Suprapubic skin (tissue), 4 donors: ENCODE data around the gene NUCB2. TPM values are rescaled to one million over a fixed set of nuclear protein-coding genes. Genes with fewer than 3 reads are reported as not detected.

Experiments
- DNase-seq, 2 donors: peaks; one replicate each; pipeline ENCODE4 v3.0.0-alpha.2; 2019; ENCODE audit warnings: low spot score in 2 of 2
- H3K27ac ChIP-seq: fragments of 200-600 bp; sonication (generic); one replicate; pipeline ENCODE4 v1.5.1; 2019
- H3K27me3 ChIP-seq: fragments of 200-600 bp; sonication (generic); one replicate; pipeline ENCODE4 v1.5.1; 2019
- H3K36me3 ChIP-seq: fragments of 200-600 bp; sonication (generic); one replicate; pipeline ENCODE4 v1.5.1; 2019
- H3K4me1 ChIP-seq: fragments of 200-600 bp; sonication (generic); one replicate; pipeline ENCODE4 v1.5.1; 2019
- H3K4me3 ChIP-seq: fragments of 200-600 bp; sonication (generic); one replicate; pipeline ENCODE4 v1.5.1; 2019; ENCODE audit warnings: mild to moderate bottlenecking
- H3K9me3 ChIP-seq: fragments of 200-600 bp; sonication (generic); one replicate; pipeline ENCODE4 v1.5.1; 2019
- CTCF ChIP-seq, 2 donors: fragments of 200-600 bp in 1 of 2; fragments of 450-650 bp in 1 of 2; sonication (generic) in 1 of 2; IDR thresholded peaks; one replicate each; pipeline ENCODE4 v1.5.1; 2016 to 2019; ENCODE audit warnings: antibody characterized with exemption in 2 of 2, mild to moderate bottlenecking in 1 of 2, moderate library complexity in 1 of 2
- EP300 ChIP-seq: sonication (generic); formaldehyde crosslinking; IDR thresholded peaks from one replicate; pipeline ENCODE4 v1.6.1; 2017; ENCODE audit warnings: antibody characterized with exemption
- POLR2A ChIP-seq, 2 donors: fragments of 450-650 bp; IDR thresholded peaks; one replicate each; pipeline ENCODE4 v1.6.1; 2017; ENCODE audit warnings: antibody characterized with exemption in 2 of 2, mild to moderate bottlenecking in 2 of 2, moderate library complexity in 2 of 2
- POLR2AphosphoS5 ChIP-seq, 3 donors: sonication (generic); formaldehyde crosslinking; IDR thresholded peaks; one replicate each; pipeline ENCODE4 v1.6.1; 2017; ENCODE audit warnings: antibody characterized with exemption in 3 of 3
- WGBS: methylation state at CpG from one replicate; pipeline ENCODE4 v1.1.5; 2018; 5-methylcytosine and 5-hydroxymethylcytosine counted together
- total RNA-seq, 4 donors: library from RNA; depleted of rRNA; stranded (reverse); fragments of >200 nt; gene quantifications; one replicate each; pipeline ENCODE4 v1.1.0, GENCODE V29; 2016

NUCB2 gene
- total RNA-seq, 4 donors from 2014 or later: 12.7 to 35.1 (median 31.1) TPM

- H3K36me3 ChIP-seq: peaks cover 30% of the 10 kb centered on the region
- DNase-seq: no peak
- WGBS: 100% methylated on average over 5 of the region's 5 CpGs
These were observed 52.4 kb downstream of the NUCB2 start for GRCh38 chr11:17328871-17329494.

GRCh38 chr11:17331669-17332068, 55.1 kb downstream of the NUCB2 start:
- WGBS: 59% methylated on average over 2 of the region's 2 CpGs
- no peak for TF ChIP-seq CTCF (IDR thresholded peaks at IDR 0.05)
- no peak for TF ChIP-seq POLR2A (IDR thresholded peaks at IDR 0.05)
- no peak for TF ChIP-seq POLR2AphosphoS5 (IDR thresholded peaks at IDR 0.05)
- TF ChIP-seq EP300: no peak
- Histone ChIP-seq H3K4me1 (no peaks in the 10 kb centered on the region), H3K27me3 (no peaks in the 10 kb centered on the region), H3K4me3 (no peak overlapping the region), H3K36me3 (peaks cover 29% of the 10 kb centered on the region), H3K27ac (no peak overlapping the region), H3K9me3 (no peaks in the 10 kb centered on the region)
- no peak for DNase-seq

More at GRCh38 chr11:17328871-17329494, 52.4 kb downstream of the NUCB2 start:
- no peak for TF ChIP-seq EP300
- TF ChIP-seq CTCF (IDR thresholded peaks at IDR 0.05): no peak
- TF ChIP-seq POLR2AphosphoS5 (IDR thresholded peaks at IDR 0.05): no peak
- no peak for TF ChIP-seq POLR2A (IDR thresholded peaks at IDR 0.05)
- H3K4me1 ChIP-seq: no peaks in the 10 kb centered on the region
- no peaks in the 10 kb centered on the region for H3K9me3 ChIP-seq
- no peaks in the 10 kb centered on the region for H3K27me3 ChIP-seq
- no peak overlapping the region for H3K4me3 ChIP-seq
- no peak overlapping the region for H3K27ac ChIP-seq

- H3K36me3 ChIP-seq: peaks cover 22% of the 10 kb centered on the region
- TF ChIP-seq POLR2A (IDR thresholded peaks at IDR 0.05) (no peak), POLR2AphosphoS5 (IDR thresholded peaks at IDR 0.05) (no peak), EP300 (no peak), CTCF (IDR thresholded peaks at IDR 0.05) (no peak)
- H3K27me3 ChIP-seq: no peaks in the 10 kb centered on the region
- no peak for DNase-seq
- no peak overlapping the region for H3K4me3 ChIP-seq
- H3K9me3 ChIP-seq: no peaks in the 10 kb centered on the region
- no peaks in the 10 kb centered on the region for H3K4me1 ChIP-seq
- 88% methylated on average over 4 of the region's 4 CpGs for WGBS
- H3K27ac ChIP-seq: no peak overlapping the region
These were observed 57.5 kb downstream of the NUCB2 start for GRCh38 chr11:17333799-17334586.

- Histone ChIP-seq H3K4me1 (no peaks in the 10 kb centered on the region), H3K4me3 (no peak overlapping the region), H3K9me3 (no peaks in the 10 kb centered on the region), H3K36me3 (no peaks in the 10 kb centered on the region), H3K27ac (no peak overlapping the region), H3K27me3 (no peaks in the 10 kb centered on the region)
- no peak for TF ChIP-seq POLR2AphosphoS5 (IDR thresholded peaks at IDR 0.05)
- no peak for TF ChIP-seq POLR2A (IDR thresholded peaks at IDR 0.05)
- TF ChIP-seq EP300: no peak
- TF ChIP-seq CTCF (IDR thresholded peaks at IDR 0.05): no peak
- 100% methylated on average over 2 of the region's 2 CpGs for WGBS
- no peak for DNase-seq
These were observed 66.7 kb downstream of the NUCB2 start for GRCh38 chr11:17343257-17343656.

- TF ChIP-seq POLR2AphosphoS5 (IDR thresholded peaks at IDR 0.05): no peak
- TF ChIP-seq EP300: no peak
- TF ChIP-seq POLR2A (IDR thresholded peaks at IDR 0.05): no peak
- no peak for TF ChIP-seq CTCF (IDR thresholded peaks at IDR 0.05)
- Histone ChIP-seq H3K4me3 (no peak overlapping the region), H3K27me3 (no peaks in the 10 kb centered on the region), H3K9me3 (no peaks in the 10 kb centered on the region), H3K27ac (no peak overlapping the region), H3K4me1 (no peaks in the 10 kb centered on the region), H3K36me3 (no peaks in the 10 kb centered on the region)
- DNase-seq: no peak
- 83% methylated on average over 1 of the region's 1 CpG for WGBS
These were observed 67.4 kb downstream of the NUCB2 start for GRCh38 chr11:17343907-17344306.
